ENCODE measurements around the gene LPAR1.
A peak's percentile ranks its signal among the peaks of the same experiment; 100 is the strongest.

LPAR1 gene

GRCh38 chr9:111038331-111039230, at the start of gene LPAR1:
LPAR1 (minus strand) TSS chr9:111038470; CDS start chr9:110972117, 66,353 bp downstream.
- peaks cover 17 to 21% of the 10 kb centered on the region in 2 experiments for H3K4me1 ChIP-seq (ENCODE audit: control insufficient read depth in 1 of 2, insufficient read depth in 1 of 2, low read depth in 1 of 2, low read length in 1 of 2)
- H3K36me3 ChIP-seq, result no peaks in the 10 kb centered on the region
- no peaks in the 10 kb centered on the region for H3K9me3 ChIP-seq
- H3K4me3 ChIP-seq (ENCODE audit: low read depth in 1 of 2, low read length in 1 of 2), result peak within 1 kb of the TSS; percentile 64 to 72
- TF ChIP-seq CTCF (IDR thresholded peaks at IDR 0.05), result no peak
- no peak within 1 kb of the TSS for H3K27ac ChIP-seq
- H3K27me3 ChIP-seq, result peaks cover 94% of the 10 kb centered on the region

GRCh38 chr9:111078391-111079038, 40.2 kb upstream of the LPAR1 start:
- Histone ChIP-seq H3K4me1 (ENCODE audit: control insufficient read depth in 1 of 2, insufficient read depth in 1 of 2, low read depth in 1 of 2, low read length in 1 of 2) (peaks cover 54 to 57% of the 10 kb centered on the region in 2 experiments), H3K9me3 (no peaks in the 10 kb centered on the region), H3K27me3 (no peaks in the 10 kb centered on the region), H3K4me3 (ENCODE audit: low read depth in 1 of 2, low read length in 1 of 2) (peak overlapping the region in 1 of 2 experiments; percentile 9), H3K36me3 (no peaks in the 10 kb centered on the region), H3K27ac (peak overlapping the region; percentile 92)
- no peak for TF ChIP-seq CTCF (IDR thresholded peaks at IDR 0.05)

- Histone ChIP-seq H3K4me1 (ENCODE audit: control insufficient read depth in 1 of 2, insufficient read depth in 1 of 2, low read depth in 1 of 2, low read length in 1 of 2) (peaks cover 55 to 57% of the 10 kb centered on the region in 2 experiments), H3K27me3 (no peaks in the 10 kb centered on the region), H3K9me3 (no peaks in the 10 kb centered on the region), H3K4me3 (ENCODE audit: low read depth in 1 of 2, low read length in 1 of 2) (peak overlapping the region; percentile 32 to 47), H3K36me3 (no peaks in the 10 kb centered on the region), H3K27ac (peak overlapping the region; percentile 92)
- TF ChIP-seq CTCF (IDR thresholded peaks at IDR 0.05), result no peak
Measured at GRCh38 chr9:111076519-111076918, 38.2 kb upstream of the LPAR1 start.

GRCh38 chr9:111076042-111076441, 37.8 kb upstream of the LPAR1 start:
- H3K36me3 ChIP-seq, result no peaks in the 10 kb centered on the region
- H3K27me3 ChIP-seq, result no peaks in the 10 kb centered on the region
- TF ChIP-seq CTCF (IDR thresholded peaks at IDR 0.05), result no peak
- H3K9me3 ChIP-seq, result no peaks in the 10 kb centered on the region
- H3K27ac ChIP-seq, result peak overlapping the region; percentile 92
- H3K4me3 ChIP-seq (ENCODE audit: low read depth in 1 of 2, low read length in 1 of 2), result peak overlapping the region; percentile 7 to 32
- H3K4me1 ChIP-seq (ENCODE audit: control insufficient read depth in 1 of 2, insufficient read depth in 1 of 2, low read depth in 1 of 2, low read length in 1 of 2), result peaks cover 55 to 57% of the 10 kb centered on the region in 2 experiments

- H3K36me3 ChIP-seq, result no peaks in the 10 kb centered on the region
- peaks cover 55 to 57% of the 10 kb centered on the region in 2 experiments for H3K4me1 ChIP-seq (ENCODE audit: control insufficient read depth in 1 of 2, insufficient read depth in 1 of 2, low read depth in 1 of 2, low read length in 1 of 2)
- peak overlapping the region; percentile 92 for H3K27ac ChIP-seq
- peak overlapping the region in 1 of 2 experiments; percentile 15 for H3K4me3 ChIP-seq (ENCODE audit: low read depth in 1 of 2, low read length in 1 of 2)
- no peaks in the 10 kb centered on the region for H3K9me3 ChIP-seq
- no peak for TF ChIP-seq CTCF (IDR thresholded peaks at IDR 0.05)
- H3K27me3 ChIP-seq, result no peaks in the 10 kb centered on the region
Measured at GRCh38 chr9:111074395-111074794, 36.1 kb upstream of the LPAR1 start.

All from neutrophil (primary cell).